Frontal cortex (tissue), 4 donors: ENCODE results near the gene HES1. TPM values are rescaled to one million over a fixed set of nuclear protein-coding genes. Genes with fewer than 3 reads are reported as not detected.

Experiments
- DNase-seq, 2 donors: peaks; one replicate each; pipeline ENCODE4 v3.0.0; 2012; ENCODE audit warnings: low spot score in 2 of 2
- FAIRE-seq: peaks from 2 replicates; lab custom pipeline; 2012; peaks lifted over from hg19 to GRCh38; lab: Jason Lieb, UNC
- small RNA-seq: library from RNA; depleted of rRNA; stranded (forward); fragments of <200 nt; gene quantifications from one replicate; pipeline ENCODE3, GENCODE V24; 2014
- total RNA-seq: library from RNA; depleted of rRNA; stranded (reverse); fragments of >200 nt; gene quantifications from one replicate; pipeline ENCODE4 v1.2.3, GENCODE V29; 2014
- donor health status: control.
- donor health status: control.
- donor health status: control.

Gene HES1
- total RNA-seq, 1 donor from 2014 or later = 14.7 TPM

- no peak for DNase-seq
- no peak for FAIRE-seq
These were observed 48.4 kb downstream of the HES1 start for GRCh38 chr3:194184265-194184751.

GRCh38 chr3:194184801-194185200 lies 48.9 kb downstream of the HES1 start:
- no peak for FAIRE-seq
- no peak for DNase-seq

DNA sequence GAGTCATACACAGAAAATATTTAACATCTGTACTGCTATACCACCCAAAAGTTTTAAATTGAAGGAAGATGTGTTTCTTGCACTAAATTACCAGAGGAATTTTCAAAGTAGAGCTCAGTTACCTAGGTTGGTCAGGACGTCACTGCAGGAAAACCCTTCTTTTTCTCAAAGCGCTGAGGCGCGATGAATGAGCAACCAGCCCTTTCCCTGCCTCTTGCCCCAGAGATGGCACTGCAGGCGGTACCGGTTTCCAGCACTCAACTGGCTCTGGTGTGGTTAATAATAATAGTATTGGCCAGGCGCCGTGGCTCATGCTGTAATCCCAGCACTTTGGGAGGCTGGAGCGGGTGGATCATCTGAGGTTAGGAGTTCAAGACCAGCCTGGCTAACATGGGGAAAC lies 49.3 kb downstream of the HES1 start:
- FAIRE-seq (no peak), DNase-seq (no peak)

- no peak for FAIRE-seq
- DNase-seq = no peak
These were observed 51.4 kb downstream of the HES1 start for GRCh38 chr3:194187233-194187944.

Small RNAs within 50 kb of the gene (small RNA-seq; reads per million reads assigned to genes)
- gene RN7SL215P = not detected

Other genes starting within 250 kb of the HES1 start
- not detected for gene CPN2, start 215.2 kb downstream of the HES1 start, total RNA-seq
- not detected for gene LRRC15, start 233.6 kb downstream of the HES1 start, total RNA-seq